HCT116 (cell line): ENCODE results near the gene HEXB. TPM values are rescaled to one million over a fixed set of nuclear protein-coding genes. Genes with fewer than 3 reads are reported as not detected.

Source experiments
- ATAC-seq: fragments of 200-7000 bp; cut with Tn5 transposase; 2 replicates; pipeline ENCODE4 v1.9.1; 2020; ENCODE audit warnings: mild to moderate bottlenecking, moderate library complexity
- BruUV-seq: library from RNA; stranded (reverse); fragments of 400-500 nt; replicated peaks from 2 replicates; lab custom pipeline; 2021; lab: Mats Ljungman, UMichigan
- CTCF ChIA-PET: fragments of 300-600 bp; sonication (Branson Sonifier 250); formaldehyde crosslinking; loops from one replicate; lab custom pipeline; 2021; ENCODE audit warnings: antibody characterized with exemption; lab: Charles Lee
- POLR2A ChIA-PET: fragments of 300-600, 350-600 bp; sonication (Branson Sonifier 250); formaldehyde crosslinking; loops from one replicate; lab custom pipeline; 2021; ENCODE audit warnings: antibody characterized with exemption; lab: Charles Lee
- RAD21 ChIA-PET, 2 experiments: fragments of 300-600 bp; sonication (Branson Sonifier 250); formaldehyde crosslinking; loops; one replicate each; lab custom pipeline; 2023; ENCODE audit warnings: low total read pairs in 2 of 2; ENCODE audit not compliant: uncharacterized antibody in 2 of 2, unreplicated experiment in 2 of 2, low non-redundant PET in 1 of 2; lab: Charles Lee
- DNase-seq: peaks from one replicate; pipeline ENCODE4 v3.0.0-alpha.2; 2010; ENCODE audit warnings: low read depth, low spot score
- H2AFZ ChIP-seq: fragments of 200-600 bp; shearing (Covaris generic), sonication (generic); 2 replicates; pipeline ENCODE4 v1.6.1; 2017; ENCODE audit warnings: low read depth, mixed run types, mixed read lengths, antibody characterized with exemption, low read length; ENCODE audit not compliant: poor library complexity, severe bottlenecking
- H3K27ac ChIP-seq: 2 replicates; pipeline ENCODE4 v1.5.1; 2012; ENCODE audit warnings: low read depth, low read length
- H3K27me3 ChIP-seq: fragments of 200-600 bp; sonication (generic); 2 replicates; pipeline ENCODE4 v1.6.1; 2016; ENCODE audit warnings: mixed run types, low read length, mixed read lengths; ENCODE audit not compliant: insufficient read depth
- H3K36me3 ChIP-seq, 2 experiments: fragments of 200-500 bp in 1 of 2; fragments of 200-600 bp in 1 of 2; sonication (Bioruptor generic) in 1 of 2; sonication (generic) in 1 of 2; 2 replicates each; pipeline versions ENCODE4 v1.5.1 to v1.6.1; 2014 to 2016; ENCODE audit warnings: low read length in 2 of 2, inconsistent platforms in 1 of 2, mixed read lengths in 1 of 2, mixed run types in 1 of 2; ENCODE audit not compliant: insufficient read depth in 2 of 2, control insufficient read depth in 1 of 2
- H3K4me1 ChIP-seq, 2 experiments: fragments of 200-600 bp in 1 of 2; sonication (generic) in 1 of 2; 2 replicates each; pipeline versions ENCODE4 v1.5.1 to v1.6.1; 2012 to 2017; ENCODE audit warnings: low read length in 2 of 2, inconsistent platforms in 1 of 2, mild to moderate bottlenecking in 1 of 2, mixed read lengths in 1 of 2, mixed run types in 1 of 2, moderate library complexity in 1 of 2; ENCODE audit not compliant: insufficient read depth in 2 of 2, control insufficient read depth in 1 of 2
- H3K4me2 ChIP-seq: fragments of 200-600 bp; sonication (generic); 2 replicates; pipeline ENCODE4 v1.6.1; 2017; ENCODE audit warnings: mixed run types, low read length, mixed read lengths
- H3K4me3 ChIP-seq, 2 experiments: fragments of 200-600 bp in 1 of 2; sonication (generic) in 1 of 2; replicated peaks in 1 of 2; 2 replicates each; pipeline ENCODE4 v1.5.1; 2011 to 2016; ENCODE audit warnings: low read length in 2 of 2, control low read depth in 1 of 2, low read depth in 1 of 2, mild to moderate bottlenecking in 1 of 2, mixed read lengths in 1 of 2, mixed run types in 1 of 2
- H3K79me2 ChIP-seq: fragments of 200-600 bp; sonication (generic); 2 replicates; pipeline ENCODE4 v1.6.1; 2017; ENCODE audit warnings: mild to moderate bottlenecking, mixed run types, low read length, moderate library complexity, mixed read lengths; ENCODE audit not compliant: insufficient read depth
- H3K9ac ChIP-seq: fragments of 200-600 bp; sonication (generic); 2 replicates; pipeline ENCODE4 v1.6.1; 2016; ENCODE audit warnings: low read length, mixed read lengths
- H3K9me2 ChIP-seq: fragments of 200-600 bp; sonication (generic), shearing (Covaris generic); 2 replicates; pipeline ENCODE4 v1.6.1; 2017; ENCODE audit warnings: mixed run types, mild to moderate bottlenecking, moderate library complexity; ENCODE audit not compliant: insufficient read depth
- H3K9me3 ChIP-seq, 2 experiments: fragments of 200-500 bp in 1 of 2; fragments of 200-600 bp in 1 of 2; sonication (Bioruptor generic) in 1 of 2; sonication (generic) in 1 of 2; 2 replicates each; pipeline ENCODE4 v1.6.1; 2014 to 2017; ENCODE audit warnings: low read length in 2 of 2, mixed read lengths in 2 of 2, inconsistent platforms in 1 of 2, low read depth in 1 of 2, mild to moderate bottlenecking in 1 of 2, mixed run types in 1 of 2, moderate library complexity in 1 of 2; ENCODE audit not compliant: control insufficient read depth in 1 of 2, insufficient read depth in 1 of 2
- H4K20me1 ChIP-seq: fragments of 200-600 bp; sonication (generic), shearing (Covaris generic); 2 replicates; pipeline ENCODE4 v1.6.1; 2017; ENCODE audit warnings: mixed run types, mild to moderate bottlenecking, moderate library complexity; ENCODE audit not compliant: insufficient read depth
- CBX3 ChIP-seq: IDR thresholded peaks from 2 replicates; pipeline ENCODE4 v1.6.1; 2012; ENCODE audit warnings: low read depth
- ELF1 ChIP-seq: IDR thresholded peaks from 2 replicates; pipeline ENCODE4 v1.6.1; 2012; ENCODE audit warnings: low read depth, borderline replicate concordance
- FOSL1 ChIP-seq: IDR thresholded peaks from 2 replicates; pipeline ENCODE4 v1.6.1; 2012; ENCODE audit warnings: low read depth
- POLR2AphosphoS5 ChIP-seq: IDR thresholded peaks from 2 replicates; pipeline ENCODE4 v1.6.1; 2011; ENCODE audit warnings: mild to moderate bottlenecking, low read depth, low read length, moderate library complexity
- SIN3A ChIP-seq: IDR thresholded peaks from 2 replicates; pipeline ENCODE4 v1.6.1; 2012; ENCODE audit warnings: low read depth
- SP1 ChIP-seq: IDR thresholded peaks from 2 replicates; pipeline ENCODE4 v1.6.1; 2012; ENCODE audit warnings: low read depth
- SRF ChIP-seq: IDR thresholded peaks from 2 replicates; pipeline ENCODE4 v1.6.1; 2012; ENCODE audit warnings: low read depth
- TCF7L2 ChIP-seq: IDR thresholded peaks from 2 replicates; pipeline ENCODE4 v1.7.0; 2011; ENCODE audit warnings: borderline replicate concordance, inconsistent platforms; ENCODE audit not compliant: insufficient read depth, insufficient read length; ENCODE audit errors: extremely low read depth
- intact Hi-C: fragments of 100-400 bp; cut with micrococcal nuclease; formaldehyde crosslinking; loops from 2 replicates; pipeline ENCODE4 v1.10.0; 2022
- total RNA-seq: library from RNA; stranded (reverse); gene quantifications from one replicate; pipeline ENCODE4 v1.2.1, GENCODE V29; 2021; ENCODE audit not compliant: unreplicated experiment
- TF ChIP-seq, protein P1 (sequence below): IDR thresholded peaks from 2 replicates; pipeline ENCODE4 v1.6.1; 2012; ENCODE audit warnings: low read depth

The HEXB gene
- total RNA-seq, 1 experiment from 2014 or later: 123 TPM

DNA sequence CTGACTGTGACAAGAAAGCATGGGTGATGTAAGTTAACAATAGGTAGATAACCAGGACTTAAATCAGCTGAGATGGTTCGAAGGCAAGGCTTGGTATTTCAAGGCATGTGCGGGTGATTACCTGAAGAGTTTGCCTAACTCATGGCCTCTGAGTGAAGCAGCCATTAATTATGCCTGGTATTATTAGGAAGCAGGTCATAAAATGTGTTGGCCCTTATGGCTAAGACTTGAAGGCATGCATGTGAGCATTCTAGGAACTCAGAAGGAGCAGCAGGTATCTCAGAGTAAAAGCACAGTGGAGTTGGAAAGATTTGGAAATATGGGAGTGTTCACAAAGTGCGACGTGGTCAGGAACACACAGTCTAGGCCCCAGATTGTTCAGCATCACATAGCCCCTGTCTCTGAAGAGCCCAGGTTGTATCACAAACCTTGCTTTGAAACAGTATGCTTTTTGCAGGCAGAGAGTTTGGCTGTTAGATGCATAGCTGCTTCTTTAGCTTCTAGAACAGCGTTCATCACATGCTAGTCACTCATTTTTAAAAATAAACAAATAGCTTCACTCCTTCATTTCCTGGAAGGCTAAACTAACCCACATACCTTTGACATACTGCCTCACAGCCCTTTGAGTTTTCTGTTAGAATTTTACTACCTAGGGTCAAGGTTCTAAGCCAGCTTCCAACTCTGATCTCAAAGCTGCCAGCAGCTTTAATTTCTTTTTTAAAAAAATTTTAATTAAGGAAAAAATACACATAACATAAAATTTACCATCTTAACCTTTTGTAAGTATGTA, 2.1 kb downstream of the HEXB start:
- ChIA-PET CTCF (no interaction called here), POLR2A (no interaction called here), RAD21 (no interaction called here)
- DNase-seq: no peak
- Histone ChIP-seq H2AFZ (no peak overlapping the region), H3K36me3 (peaks cover 9 to 12% of the 10 kb centered on the region in 2 experiments; a peak in 3 of 4 replicates), H3K4me3 (no peak overlapping the region), H4K20me1 (no peaks in the 10 kb centered on the region), H3K27ac (no peak overlapping the region), H3K4me1 (peaks cover 0 to 15% of the 10 kb centered on the region in 2 experiments; a peak in 2 of 4 replicates), H3K9me3 (no peaks in the 10 kb centered on the region), H3K79me2 (peaks cover 24% of the 10 kb centered on the region), H3K9ac (no peak overlapping the region), H3K9me2 (no peaks in the 10 kb centered on the region), H3K27me3 (no peaks in the 10 kb centered on the region), H3K4me2 (no peak overlapping the region)
- TF ChIP-seq CBX3 (no peak), SRF (no peak), SP1 (no peak), ELF1 (no peak), SIN3A (no peak), FOSL1 (no peak), POLR2AphosphoS5 (no peak), TCF7L2 (no peak)
- TF ChIP-seq, protein P1, sequence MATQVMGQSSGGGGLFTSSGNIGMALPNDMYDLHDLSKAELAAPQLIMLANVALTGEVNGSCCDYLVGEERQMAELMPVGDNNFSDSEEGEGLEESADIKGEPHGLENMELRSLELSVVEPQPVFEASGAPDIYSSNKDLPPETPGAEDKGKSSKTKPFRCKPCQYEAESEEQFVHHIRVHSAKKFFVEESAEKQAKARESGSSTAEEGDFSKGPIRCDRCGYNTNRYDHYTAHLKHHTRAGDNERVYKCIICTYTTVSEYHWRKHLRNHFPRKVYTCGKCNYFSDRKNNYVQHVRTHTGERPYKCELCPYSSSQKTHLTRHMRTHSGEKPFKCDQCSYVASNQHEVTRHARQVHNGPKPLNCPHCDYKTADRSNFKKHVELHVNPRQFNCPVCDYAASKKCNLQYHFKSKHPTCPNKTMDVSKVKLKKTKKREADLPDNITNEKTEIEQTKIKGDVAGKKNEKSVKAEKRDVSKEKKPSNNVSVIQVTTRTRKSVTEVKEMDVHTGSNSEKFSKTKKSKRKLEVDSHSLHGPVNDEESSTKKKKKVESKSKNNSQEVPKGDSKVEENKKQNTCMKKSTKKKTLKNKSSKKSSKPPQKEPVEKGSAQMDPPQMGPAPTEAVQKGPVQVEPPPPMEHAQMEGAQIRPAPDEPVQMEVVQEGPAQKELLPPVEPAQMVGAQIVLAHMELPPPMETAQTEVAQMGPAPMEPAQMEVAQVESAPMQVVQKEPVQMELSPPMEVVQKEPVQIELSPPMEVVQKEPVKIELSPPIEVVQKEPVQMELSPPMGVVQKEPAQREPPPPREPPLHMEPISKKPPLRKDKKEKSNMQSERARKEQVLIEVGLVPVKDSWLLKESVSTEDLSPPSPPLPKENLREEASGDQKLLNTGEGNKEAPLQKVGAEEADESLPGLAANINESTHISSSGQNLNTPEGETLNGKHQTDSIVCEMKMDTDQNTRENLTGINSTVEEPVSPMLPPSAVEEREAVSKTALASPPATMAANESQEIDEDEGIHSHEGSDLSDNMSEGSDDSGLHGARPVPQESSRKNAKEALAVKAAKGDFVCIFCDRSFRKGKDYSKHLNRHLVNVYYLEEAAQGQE: no peak
- BruUV-seq: no TSS peak
- no peak for ATAC-seq
- intact Hi-C loops: no loop called here
